OCI-LY3 (cell line): ENCODE results near the gene ZNF680.

Experiments
- H2AFZ ChIP-seq: fragments of 200-600, 300-600 bp; shearing (Covaris generic); 2 replicates; pipeline ENCODE4 v1.6.0; 2014; ENCODE audit warnings: antibody characterized with exemption, low read depth, low read length
- H3K27ac ChIP-seq: fragments of 200-600, 300-600 bp; sonication (generic); 2 replicates; pipeline ENCODE4 v1.5.1; 2014; ENCODE audit warnings: mild to moderate bottlenecking, low read length, moderate library complexity, mixed read lengths
- H3K27me3 ChIP-seq: fragments of 200-600, 300-600 bp; sonication (generic); 2 replicates; pipeline ENCODE4 v1.6.1; 2014; ENCODE audit warnings: low read depth, low read length, mixed read lengths
- H3K36me3 ChIP-seq: fragments of 200-600, 300-600 bp; sonication (generic); replicated peaks from 2 replicates; pipeline ENCODE3; 2014; ENCODE audit warnings: low read depth, low read length, mixed read lengths
- H3K4me1 ChIP-seq: fragments of 300-600, 200-600 bp; sonication (generic); 2 replicates; pipeline ENCODE4 v1.6.1; 2014; ENCODE audit warnings: low read length, mixed read lengths
- H3K4me2 ChIP-seq: fragments of 200-600, 300-600 bp; sonication (generic); 2 replicates; pipeline ENCODE4 v1.6.1; 2014; ENCODE audit warnings: low read length, mixed read lengths
- H3K4me3 ChIP-seq: fragments of 300-600, 200-600 bp; sonication (generic); 2 replicates; pipeline ENCODE4 v1.5.1; 2014; ENCODE audit warnings: antibody characterized with exemption, mild to moderate bottlenecking, low read length, moderate library complexity
- H3K79me2 ChIP-seq: fragments of 300-600, 200-600 bp; shearing (Covaris generic); 2 replicates; pipeline ENCODE4 v1.6.1; 2014; ENCODE audit warnings: mild to moderate bottlenecking, low read length, mixed read lengths
- H3K9ac ChIP-seq: fragments of 300-600, 200-600 bp; shearing (Covaris generic); 2 replicates; pipeline ENCODE4 v1.6.0; 2014; ENCODE audit warnings: mild to moderate bottlenecking, low read length, moderate library complexity
- H3K9me3 ChIP-seq: fragments of 200-600, 300-600 bp; shearing (Covaris generic); 2 replicates; pipeline ENCODE4 v1.6.1; 2014; ENCODE audit warnings: low read length, mixed read lengths; ENCODE audit not compliant: insufficient read depth
- H4K20me1 ChIP-seq: fragments of 200-600, 300-600 bp; sonication (generic); 2 replicates; pipeline ENCODE4 v1.6.1; 2016; ENCODE audit warnings: low read length, mixed read lengths; ENCODE audit not compliant: insufficient read depth
- EZH2phosphoT487 ChIP-seq: fragments of 200-600 bp; shearing (Covaris generic); IDR thresholded peaks from 2 replicates; pipeline ENCODE4 v1.6.1; 2018; ENCODE audit warnings: antibody characterized with exemption, mixed run types, low read depth
- TF ChIP-seq, protein P1 (sequence below): fragments of 200-600, 300-600 bp; sonication (generic); IDR thresholded peaks from 2 replicates; pipeline ENCODE4 v1.5.1; 2014; ENCODE audit warnings: antibody characterized with exemption, low read length, low read depth

Gene ZNF680

DNA sequence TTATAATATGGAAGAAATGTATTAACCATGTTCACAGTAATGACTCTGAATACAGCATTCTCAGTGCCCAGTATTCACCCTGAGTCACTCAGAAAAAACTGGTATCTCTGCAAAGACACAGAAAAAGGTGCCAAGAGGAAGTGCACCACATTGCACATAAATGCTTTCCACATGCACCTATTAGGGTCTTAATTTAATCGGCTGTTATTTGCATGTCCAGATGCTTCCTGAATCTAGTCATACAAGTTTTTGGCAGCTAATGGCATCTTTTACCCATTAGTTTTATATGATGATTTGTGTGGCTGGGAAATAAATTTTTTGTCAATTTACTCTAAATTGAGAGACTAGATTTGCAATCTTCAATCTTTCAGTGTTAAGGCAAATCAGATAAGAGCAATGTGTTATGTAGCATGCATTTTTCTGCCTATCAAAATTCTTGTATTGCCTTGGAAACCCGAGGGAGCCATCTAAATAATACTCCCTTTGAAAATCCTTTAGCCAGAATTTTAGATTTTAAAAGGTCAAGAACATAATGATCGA, 58.2 kb downstream of the ZNF680 start:
- Histone ChIP-seq H3K4me1 (peaks cover 11% of the 10 kb centered on the region), H4K20me1 (no peaks in the 10 kb centered on the region), H3K4me3 (no peak overlapping the region), H3K4me2 (no peak overlapping the region), H3K79me2 (no peaks in the 10 kb centered on the region), H3K9ac (no peak overlapping the region), H3K9me3 (peaks cover 9% of the 10 kb centered on the region), H2AFZ (no peak overlapping the region), H3K36me3 (peaks cover 31% of the 10 kb centered on the region), H3K27ac (no peak overlapping the region), H3K27me3 (no peaks in the 10 kb centered on the region)
- no peak for TF ChIP-seq EZH2phosphoT487
- TF ChIP-seq, protein P1, sequence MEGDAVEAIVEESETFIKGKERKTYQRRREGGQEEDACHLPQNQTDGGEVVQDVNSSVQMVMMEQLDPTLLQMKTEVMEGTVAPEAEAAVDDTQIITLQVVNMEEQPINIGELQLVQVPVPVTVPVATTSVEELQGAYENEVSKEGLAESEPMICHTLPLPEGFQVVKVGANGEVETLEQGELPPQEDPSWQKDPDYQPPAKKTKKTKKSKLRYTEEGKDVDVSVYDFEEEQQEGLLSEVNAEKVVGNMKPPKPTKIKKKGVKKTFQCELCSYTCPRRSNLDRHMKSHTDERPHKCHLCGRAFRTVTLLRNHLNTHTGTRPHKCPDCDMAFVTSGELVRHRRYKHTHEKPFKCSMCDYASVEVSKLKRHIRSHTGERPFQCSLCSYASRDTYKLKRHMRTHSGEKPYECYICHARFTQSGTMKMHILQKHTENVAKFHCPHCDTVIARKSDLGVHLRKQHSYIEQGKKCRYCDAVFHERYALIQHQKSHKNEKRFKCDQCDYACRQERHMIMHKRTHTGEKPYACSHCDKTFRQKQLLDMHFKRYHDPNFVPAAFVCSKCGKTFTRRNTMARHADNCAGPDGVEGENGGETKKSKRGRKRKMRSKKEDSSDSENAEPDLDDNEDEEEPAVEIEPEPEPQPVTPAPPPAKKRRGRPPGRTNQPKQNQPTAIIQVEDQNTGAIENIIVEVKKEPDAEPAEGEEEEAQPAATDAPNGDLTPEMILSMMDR: no peak

DNA sequence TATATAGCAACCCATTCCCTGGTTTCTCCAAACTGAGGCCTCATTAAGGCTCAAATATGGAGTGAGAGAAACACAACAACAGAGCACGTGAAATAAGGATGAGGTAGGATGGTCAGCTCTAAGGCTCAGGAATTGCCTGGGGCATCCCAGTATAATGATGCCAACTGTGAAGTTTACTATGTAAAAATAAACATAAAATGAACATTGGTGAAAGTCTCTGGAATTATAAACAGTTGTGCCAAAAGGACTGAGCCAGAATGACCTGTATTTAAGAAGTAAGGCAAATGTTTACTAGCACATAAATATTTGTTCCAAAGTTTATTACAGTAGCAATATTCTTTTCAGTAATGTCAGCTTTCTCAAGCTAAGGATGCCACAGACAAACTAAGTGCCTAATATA, 64.6 kb downstream of the ZNF680 start:
- H3K9me3 ChIP-seq: no peaks in the 10 kb centered on the region
- H3K4me3 ChIP-seq: no peak overlapping the region
- H3K9ac ChIP-seq: no peak overlapping the region
- TF ChIP-seq, protein P1: no peak
- TF ChIP-seq EZH2phosphoT487: no peak
- no peaks in the 10 kb centered on the region for H3K4me1 ChIP-seq
- H3K27me3 ChIP-seq: no peaks in the 10 kb centered on the region
- no peaks in the 10 kb centered on the region for H4K20me1 ChIP-seq
- no peaks in the 10 kb centered on the region for H3K79me2 ChIP-seq
- H2AFZ ChIP-seq: no peak overlapping the region
- no peak overlapping the region for H3K4me2 ChIP-seq
- no peak overlapping the region for H3K27ac ChIP-seq
- H3K36me3 ChIP-seq: no peaks in the 10 kb centered on the region

DNA sequence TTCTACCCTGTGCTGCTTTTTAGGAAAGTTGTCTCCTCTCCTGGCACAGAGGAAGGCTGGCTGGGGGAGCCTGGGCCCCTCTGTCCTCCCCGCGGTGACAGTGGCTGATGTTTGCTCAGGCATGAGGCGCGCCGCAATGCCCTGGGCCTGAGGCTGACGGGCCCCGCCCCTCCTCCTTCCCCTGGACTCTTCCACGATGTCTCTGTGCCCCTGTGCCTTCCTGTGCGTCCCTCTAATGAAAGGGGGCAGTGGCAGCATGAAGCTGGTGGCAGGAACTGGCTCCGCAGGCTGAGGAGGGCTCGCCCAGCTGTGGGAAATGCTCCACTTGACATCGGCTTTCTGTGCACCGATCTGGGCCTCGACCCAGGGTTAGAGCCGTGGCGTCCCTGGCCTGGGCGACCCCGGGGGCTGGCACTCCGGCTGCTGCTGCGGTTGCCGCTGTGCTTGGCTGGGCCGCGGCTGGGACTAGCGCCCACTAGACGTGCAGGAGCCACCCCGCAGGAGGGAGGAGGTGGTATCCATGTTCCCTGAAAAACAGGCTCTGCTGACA, 67.9 kb downstream of the ZNF680 start:
- Histone ChIP-seq H3K79me2 (no peaks in the 10 kb centered on the region), H3K4me1 (no peaks in the 10 kb centered on the region), H3K36me3 (no peaks in the 10 kb centered on the region), H2AFZ (no peak overlapping the region), H3K27me3 (no peaks in the 10 kb centered on the region), H3K27ac (no peak overlapping the region), H3K9ac (no peak overlapping the region), H3K4me2 (no peak overlapping the region), H4K20me1 (no peaks in the 10 kb centered on the region), H3K9me3 (no peaks in the 10 kb centered on the region; the same call in 1 of the 2 replicates), H3K4me3 (no peak overlapping the region)
- TF ChIP-seq EZH2phosphoT487: no peak
- TF ChIP-seq, protein P1: no peak

DNA sequence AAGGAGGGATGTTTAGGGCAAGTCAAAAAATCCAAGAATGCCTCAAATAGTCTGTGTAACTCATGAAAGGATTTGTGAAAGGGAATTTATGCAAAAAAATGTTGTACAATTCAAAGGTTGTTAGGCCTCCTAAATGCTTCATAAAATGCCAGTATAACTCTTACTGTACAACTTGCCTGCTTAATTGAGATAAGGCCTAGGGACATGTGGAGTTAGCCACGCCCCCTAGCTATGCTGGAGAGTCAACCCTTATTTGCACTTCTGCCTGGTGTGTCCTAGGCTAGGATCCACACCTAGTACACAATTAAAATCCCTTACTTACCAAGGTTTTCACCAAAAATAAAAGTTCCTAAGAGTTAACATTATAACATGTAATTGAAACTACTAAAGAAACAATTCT, 77.2 kb downstream of the ZNF680 start:
- Histone ChIP-seq H3K9me3 (no peaks in the 10 kb centered on the region; the same call in 1 of the 2 replicates), H3K79me2 (no peaks in the 10 kb centered on the region)
- TF ChIP-seq, protein P1: no peak

More for the DNA sequence above, 77.2 kb downstream of the ZNF680 start:
- Histone ChIP-seq H3K4me2 (no peak overlapping the region), H3K27ac (no peak overlapping the region), H4K20me1 (no peaks in the 10 kb centered on the region), H2AFZ (no peak overlapping the region), H3K4me1 (no peaks in the 10 kb centered on the region), H3K27me3 (no peaks in the 10 kb centered on the region), H3K4me3 (no peak overlapping the region), H3K36me3 (no peaks in the 10 kb centered on the region), H3K9ac (no peak overlapping the region)
